ENCODE results near the gene THEM5. TPM values are rescaled to one million over a fixed set of nuclear protein-coding genes. Genes with fewer than 3 reads are reported as not detected.

Gene THEM5
- total RNA-seq, 1 donor from 2014 or later, result not detected

DNA sequence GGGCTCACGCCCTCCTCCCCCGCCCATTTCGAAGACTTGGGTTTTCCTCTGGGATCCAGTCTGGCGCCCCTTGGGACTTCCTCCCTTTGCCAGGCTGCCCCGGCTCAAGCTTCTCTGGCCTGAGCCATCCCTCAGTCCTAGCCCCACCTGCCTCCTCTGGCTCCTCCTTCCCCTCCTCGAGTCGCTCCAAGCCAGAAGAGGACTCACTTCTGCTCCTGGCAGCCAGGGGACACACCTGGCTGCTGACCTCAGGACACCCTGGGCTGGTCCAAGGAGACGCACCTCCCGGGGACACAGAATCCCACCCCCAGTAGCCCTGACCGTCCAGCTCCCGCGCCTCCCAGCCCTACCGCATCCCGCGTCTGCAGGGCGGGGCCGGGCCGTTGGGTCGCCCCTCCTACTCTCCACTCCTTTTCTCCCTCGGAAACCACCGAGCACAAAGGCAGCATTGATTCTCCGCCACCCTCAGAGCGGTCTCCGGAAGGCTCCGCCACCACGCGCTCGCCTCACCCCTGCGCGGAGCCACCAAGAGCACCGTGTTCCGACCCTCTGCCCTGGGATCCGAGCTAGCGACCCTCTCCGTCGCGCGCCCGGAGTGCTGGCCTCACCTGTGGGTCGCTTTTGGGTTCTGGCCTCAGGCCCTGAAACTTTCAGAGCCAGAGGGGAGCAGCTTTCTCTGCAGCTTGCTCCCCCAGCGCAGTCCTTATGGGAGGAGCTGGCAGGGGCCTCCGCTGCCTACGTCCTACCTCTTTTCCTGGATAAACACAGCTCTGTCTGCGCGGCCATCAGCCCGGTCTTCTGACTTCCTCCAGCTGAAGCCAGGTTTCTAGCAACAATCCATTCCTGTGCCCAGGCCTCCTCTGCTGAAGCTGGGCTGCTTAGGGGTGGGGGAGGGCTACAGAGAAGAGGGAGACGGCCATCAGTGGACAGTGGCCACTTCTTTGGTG lies 13.8 kb downstream of the THEM5 start, which contains the start of gene C2CD4D:
TSS of gene C2CD4D (minus strand) at position 364 of the 947 bp plus-strand sequence. CDS start 831 bp downstream, outside the sequence.
- peak; percentile 65 for DNase-seq (ENCODE audit: low spot score)

DNA sequence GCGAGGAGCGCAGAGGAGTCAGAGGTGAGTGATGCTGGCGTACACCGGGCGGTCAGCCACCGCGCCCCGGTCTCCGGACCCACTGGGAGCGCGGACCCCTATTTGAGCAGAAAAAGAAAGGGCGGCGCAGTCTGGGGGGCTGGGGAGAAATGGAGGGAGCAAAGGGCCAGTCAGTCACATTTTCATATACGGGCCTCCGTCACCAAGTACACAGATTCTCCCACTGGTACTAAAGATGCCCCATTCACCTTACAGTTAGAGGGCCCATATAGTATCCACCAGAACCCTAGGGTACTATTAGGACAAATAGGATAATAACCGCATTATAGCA lies 14.5 kb downstream of the THEM5 start:
- no peak for DNase-seq (ENCODE audit: low spot score)

DNA sequence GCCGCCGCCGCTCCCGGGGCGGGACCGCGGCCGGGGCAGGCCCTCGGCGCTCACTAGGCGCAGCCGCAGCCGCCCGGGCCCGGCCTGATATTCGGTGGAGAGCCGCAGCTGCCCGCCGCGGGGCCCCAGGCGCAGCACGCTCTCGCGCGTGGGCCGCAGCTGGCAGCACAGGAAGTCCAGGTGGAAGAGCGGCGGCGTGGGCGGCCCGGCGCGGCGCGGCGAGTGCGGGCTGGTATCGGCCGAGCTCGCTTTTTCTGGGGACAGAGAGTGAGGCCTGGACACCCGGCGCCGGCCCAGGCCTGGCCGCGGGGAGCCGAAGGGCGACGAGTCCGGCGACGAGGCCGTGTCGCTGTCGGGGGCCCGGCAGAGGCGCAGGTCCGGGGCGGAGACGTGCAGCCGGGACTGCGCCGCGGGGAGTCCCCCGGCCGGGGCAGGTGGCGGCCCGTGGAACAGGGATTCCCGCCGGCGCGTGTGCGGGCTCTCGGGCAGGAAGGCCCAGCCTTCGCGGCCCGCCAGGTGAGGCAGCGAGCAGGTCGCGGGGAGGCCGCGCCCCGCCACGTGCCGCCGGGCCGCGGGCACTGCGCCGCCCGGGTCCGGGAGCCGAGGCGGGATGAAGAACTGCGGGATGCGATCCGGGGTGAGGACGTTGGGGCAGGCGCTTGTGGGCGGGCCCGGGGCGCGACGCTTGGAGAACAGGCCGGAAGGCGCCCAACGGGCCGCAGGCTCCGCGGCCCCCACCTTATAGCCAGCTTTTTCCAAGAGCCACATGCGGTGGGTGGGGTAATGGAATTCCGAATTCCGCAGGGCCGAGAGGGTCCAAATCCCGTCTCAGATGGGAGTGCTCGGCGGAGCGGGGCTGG lies 15.1 kb downstream of the THEM5 start:
- DNase-seq (ENCODE audit: low spot score), result no peak

DNA sequence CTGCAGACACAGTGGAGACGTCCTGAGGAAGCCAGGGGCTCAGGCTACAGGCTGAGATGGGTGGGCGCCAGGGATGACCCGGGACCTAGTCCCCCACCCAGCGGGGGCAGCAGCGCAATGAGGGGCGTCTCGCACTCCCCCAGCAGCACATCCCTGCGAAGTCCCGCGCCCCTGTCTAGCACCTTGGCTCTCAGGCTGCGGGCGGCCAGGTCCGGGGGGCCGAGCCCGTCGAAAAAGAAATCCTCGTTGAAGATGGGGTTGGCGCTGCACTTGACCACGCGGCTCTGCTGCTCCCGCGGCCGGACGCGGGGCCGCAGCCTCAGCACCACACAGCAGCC lies 15.7 kb downstream of the THEM5 start:
- DNase-seq (ENCODE audit: low spot score), result no peak

DNA sequence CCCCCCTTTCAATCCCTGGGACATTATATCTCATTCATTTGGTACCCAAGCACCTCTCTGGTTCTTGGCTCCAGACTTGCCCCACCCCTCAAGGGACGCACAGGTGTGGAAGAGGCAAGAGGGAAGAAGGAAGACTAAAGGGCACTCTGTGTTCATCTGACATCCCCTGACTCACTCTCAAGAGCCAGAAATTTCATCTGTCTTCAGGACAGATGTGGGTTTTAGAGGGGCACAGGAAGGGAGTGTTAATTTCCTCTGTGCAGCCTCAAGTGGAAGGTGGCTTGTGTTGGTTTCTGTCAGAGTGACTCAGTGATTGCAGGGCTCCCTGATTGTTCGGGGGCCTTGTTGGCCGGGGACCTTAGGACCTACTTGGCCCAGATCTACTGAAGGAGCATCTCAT lies 16.3 kb downstream of the THEM5 start:
- DNase-seq (ENCODE audit: low spot score), result no peak

DNA sequence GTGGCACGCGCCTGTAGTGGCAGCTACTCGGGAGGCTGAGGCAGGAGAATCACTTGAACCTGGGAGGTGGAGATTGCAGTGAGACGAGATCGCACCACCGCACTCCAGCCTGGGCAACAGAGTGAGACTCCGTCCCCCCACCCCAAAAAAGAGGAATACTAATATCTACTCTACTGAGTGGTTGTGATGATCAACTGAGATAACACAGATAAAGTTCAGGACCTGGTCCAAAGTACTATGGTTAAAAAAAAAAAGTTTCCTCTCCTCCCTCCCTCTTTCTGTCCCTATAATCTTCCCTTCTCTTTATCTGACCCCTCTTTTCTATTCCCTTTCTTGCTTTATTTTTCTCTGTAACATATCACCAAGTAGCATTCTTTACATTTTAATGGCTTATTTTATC lies 17.9 kb downstream of the THEM5 start:
- no peak for DNase-seq (ENCODE audit: low spot score)

DNA sequence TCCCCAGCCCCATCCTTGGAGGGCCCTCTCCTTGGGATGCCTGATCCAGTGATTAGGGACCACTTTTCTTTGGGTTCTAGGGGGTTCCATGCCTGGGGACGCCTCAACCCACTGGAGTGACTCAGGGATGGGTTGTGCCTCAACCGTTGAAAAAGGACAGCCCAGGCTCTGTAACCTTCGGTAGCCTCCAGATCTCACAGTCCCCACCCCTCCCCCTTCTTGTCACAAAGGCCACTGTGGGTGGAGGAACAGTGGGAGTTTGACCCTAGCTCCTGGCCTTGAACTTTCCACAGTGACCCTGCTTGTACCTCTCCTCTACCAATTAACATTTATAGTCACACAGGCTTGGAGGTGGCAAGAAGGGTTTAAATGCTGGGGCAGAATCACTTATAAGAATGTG lies 19.3 kb downstream of the THEM5 start:
- DNase-seq (ENCODE audit: low spot score), result no peak

DNA sequence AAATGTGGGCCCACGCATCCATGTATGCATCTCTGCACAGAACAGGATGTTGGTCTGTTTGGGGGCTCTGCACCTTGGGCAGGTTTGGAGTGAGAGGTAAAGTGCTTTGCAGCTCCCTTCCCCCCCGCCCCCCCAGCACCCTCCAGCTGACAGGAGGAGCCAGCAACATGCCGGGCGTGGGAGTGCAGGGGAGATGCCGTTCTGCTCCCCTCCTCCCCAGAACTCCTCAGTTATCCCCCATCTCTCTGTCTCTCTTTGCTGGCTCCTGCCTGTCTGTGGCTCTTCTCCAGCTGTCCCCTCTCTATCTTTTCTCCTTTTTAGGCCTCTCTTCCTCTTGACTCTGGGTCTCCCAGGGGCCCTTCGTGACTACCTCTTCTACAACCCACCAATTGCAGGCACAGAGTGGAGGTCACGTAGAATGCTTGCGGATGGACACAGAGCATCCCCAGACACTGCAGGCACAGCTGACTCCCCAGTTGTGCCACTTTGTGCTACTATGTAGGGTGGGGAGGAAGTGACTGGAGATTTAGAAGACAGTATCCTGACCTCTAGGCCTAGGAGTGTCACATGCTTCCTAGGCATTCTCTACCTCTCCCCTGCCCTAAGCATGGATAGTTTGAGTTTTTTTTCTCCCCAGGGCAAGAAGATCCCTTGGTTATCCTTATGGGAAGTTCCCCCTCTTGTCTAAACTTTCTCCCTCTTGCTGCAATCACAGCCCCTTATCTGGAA lies 20.2 kb downstream of the THEM5 start:
- DNase-seq (ENCODE audit: low spot score), result no peak

DNA sequence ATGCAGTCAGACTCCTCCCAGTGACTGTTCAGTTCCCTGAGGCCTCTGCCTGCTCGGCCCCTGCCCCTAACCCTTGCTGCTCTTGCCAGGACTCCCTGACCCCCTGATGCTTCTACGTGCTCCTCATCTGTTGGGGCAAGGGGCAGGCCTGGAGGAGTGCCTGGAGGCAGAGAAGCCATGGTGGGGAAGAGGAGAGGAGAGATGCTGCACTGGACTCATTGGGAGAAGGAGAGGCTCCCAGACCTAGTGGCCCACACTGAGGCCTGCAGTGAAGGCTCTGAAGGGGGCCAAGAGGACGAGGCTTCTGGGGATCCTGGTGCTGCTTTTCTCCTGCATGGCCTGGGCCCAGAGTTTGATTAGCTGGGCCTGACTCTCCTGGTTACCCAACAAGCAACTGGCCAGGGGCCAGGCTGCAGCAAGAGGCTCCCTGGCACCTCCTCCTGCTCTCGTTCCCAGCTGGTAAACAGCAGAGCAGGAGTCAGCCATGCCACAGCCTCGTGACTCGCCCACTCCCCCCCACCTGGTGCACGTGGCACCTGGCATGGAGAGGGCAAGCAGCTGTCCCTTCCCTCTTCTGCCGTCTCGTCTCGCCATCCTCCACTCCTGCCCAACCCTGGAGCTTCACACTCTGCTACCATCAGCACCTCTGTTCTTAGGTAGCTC lies 21.1 kb downstream of the THEM5 start:
- DNase-seq (ENCODE audit: low spot score), result peak; percentile 86

DNA sequence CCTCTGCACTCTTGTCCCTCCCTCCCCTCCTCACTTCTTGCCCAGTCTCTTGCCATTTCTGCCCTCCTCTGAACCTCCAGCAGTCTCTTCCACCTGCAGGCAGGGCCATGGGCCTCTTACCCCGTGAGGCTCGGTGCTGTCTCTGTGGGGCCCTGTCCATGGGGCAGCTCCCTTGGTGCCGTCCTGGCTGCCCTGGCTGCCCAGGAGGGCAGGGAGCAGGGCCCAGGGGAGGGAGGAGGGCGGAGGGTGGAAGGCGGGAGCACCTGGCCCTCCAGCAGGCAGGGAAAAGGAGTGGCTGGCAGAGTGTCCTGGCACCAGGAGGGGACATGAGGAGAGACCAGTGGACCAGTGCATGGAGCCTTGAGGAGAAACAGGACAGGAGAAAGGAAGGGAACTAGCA lies 21.9 kb downstream of the THEM5 start, which contains the start of gene RORC:
TSS of gene RORC (minus strand) at position 198 of the 400 bp plus-strand sequence. CDS start at position 160, 38 bp downstream.
- no peak for DNase-seq (ENCODE audit: low spot score)

DNA sequence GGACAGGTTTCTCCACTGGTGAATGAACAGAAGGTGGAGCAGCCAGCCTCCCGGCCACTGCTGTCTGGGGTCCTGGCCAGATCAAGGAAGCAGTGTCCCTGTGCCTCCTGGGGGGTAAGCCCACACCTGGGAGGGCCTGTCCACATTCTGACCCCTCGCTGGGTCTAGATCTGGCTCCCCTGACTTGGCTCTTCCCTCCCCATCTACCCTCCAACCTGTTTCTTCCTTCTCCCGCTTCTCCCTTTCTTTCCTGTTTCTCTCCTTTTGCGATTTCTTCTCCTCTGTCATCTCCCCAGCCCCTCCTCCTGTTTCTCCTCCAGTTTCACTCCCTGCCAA lies 22.3 kb downstream of the THEM5 start:
- no peak for DNase-seq (ENCODE audit: low spot score)

DNA sequence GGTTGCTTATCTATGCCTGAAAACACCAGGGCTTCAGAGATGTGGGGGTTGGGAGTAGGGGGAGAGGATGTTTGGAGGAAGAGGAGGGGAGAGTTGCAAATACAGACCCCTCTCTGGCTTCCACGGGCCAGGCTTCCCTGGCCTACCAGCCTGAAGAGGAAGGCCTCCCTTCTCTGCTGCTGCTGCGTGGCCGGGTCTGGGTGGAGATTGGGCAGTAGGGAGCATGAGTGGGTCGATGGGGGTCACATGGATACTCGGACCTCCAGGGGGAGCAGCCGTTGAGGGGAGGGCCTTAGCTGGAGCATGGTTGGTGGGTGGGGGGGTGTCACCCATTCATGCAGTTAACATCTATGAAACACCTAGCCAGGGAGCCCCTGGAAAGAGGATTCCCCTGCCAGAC lies 23.5 kb downstream of the THEM5 start:
- DNase-seq (ENCODE audit: low spot score), result no peak

DNA sequence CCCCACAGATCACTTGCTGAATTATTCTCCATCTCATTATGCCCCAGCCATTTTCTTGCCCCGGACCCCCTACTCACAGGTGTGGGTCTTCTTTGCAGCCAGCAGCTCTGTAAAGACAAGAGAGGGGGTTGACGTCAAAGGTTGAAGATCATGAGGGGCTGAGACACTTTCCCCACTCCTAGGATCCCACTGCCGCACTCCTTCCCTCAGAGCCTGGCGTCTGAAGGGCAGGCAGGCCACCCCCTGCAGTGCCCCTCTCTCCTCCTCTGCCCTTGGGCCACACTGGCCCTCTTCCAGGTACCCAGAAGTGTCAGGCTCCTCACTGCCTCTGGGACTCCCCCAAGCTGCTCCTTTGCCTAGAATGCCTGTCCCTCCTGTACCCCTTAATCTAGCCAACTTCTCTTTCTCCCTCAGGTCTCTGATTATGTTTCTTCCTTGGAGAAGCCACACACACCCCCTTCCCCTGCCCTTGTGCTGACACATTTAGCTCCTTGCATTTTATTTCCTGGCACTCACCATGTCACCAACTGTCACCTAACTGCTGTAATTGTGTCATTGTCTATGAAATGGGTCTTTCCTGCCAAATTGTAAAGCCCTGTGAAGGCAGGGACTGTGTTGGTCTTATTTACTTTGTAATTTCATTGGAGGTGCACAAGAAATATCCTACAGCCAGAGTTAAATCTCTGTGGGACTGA lies 24.0 kb downstream of the THEM5 start:
- DNase-seq (ENCODE audit: low spot score), result no peak

DNA sequence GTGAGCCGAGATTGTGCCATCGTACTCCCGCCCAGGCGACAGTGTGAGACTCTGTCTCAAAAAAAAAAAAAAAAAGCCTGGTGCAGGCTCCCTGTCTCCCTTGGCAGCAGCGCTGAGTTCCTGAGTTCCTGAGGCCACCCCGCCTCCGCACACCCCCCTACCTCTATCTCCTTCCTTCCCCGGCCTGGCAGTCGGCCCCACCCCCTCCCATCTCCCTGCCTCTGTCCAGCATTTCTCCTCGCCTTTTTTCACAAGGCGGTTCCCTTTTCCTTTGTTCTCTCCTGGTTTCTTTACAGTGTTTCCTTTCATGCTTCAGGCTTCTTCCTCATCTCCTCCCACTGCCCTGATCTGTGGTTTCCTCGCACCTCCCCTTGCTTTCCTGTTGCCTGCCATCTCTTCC lies 24.6 kb downstream of the THEM5 start:
- DNase-seq (ENCODE audit: low spot score), result no peak

DNA sequence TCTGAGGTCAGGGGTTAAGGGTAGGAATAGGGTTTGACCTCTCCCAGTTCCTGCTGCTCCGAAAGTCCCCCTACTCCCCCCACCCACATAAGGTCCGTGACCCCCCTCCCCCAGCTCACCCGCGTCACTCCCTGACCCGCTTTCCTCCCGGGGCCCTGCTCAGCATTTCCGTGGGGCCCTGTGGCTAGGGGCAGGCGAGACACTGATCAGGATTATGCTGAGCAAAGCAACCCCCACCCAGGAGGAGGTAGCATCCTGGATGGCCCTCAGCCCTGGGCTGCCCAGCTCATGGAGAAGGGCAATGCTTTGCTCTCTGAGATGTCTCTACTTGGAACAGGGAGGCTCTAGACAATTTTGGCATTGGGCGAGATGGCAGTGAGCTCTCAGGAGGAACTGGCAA lies 25.7 kb downstream of the THEM5 start:
- DNase-seq (ENCODE audit: low spot score), result no peak

DNA sequence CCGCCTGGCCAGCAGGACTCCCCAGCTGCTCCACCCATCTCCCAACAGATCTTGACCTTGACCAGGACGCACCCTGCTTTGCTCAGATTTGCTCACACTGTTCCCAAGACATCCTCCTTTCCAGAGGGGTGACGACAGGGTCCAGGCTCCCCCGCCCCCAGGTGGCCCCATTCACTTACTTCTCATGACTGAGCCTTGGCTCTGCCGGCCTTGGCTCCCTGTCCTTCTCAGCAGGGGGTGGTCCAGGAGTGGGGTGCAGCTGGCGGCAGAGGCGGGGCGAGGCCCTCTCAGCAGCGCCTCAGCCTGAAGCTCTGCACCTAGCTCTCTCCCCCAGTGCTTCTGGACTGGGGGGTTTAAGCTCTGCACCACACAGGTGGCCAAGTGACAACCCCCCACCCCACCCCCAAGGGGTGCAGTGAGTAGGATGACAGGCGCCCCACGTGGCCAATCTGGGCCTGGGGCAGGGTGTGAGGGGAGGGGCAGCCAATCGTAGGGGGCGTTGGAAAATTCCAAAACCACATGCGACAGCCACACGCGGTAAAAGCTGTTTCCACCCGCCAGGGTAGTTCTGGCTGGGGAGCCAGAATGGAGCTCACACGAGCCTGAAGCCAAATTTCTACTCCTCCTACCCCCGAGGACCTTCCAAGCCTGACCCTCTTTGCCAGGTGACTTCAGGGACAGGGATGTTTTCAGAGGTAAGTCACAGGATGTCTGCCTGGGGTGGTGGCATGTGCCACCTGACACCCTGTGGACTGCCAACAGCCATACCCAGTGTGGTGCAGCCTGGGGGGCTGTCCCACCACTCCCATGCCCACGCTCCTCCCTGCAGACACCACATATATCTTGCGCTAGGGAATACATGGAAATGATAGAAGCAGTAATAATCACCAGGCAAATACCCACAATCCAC lies 27.5 kb downstream of the THEM5 start:
- no peak for DNase-seq (ENCODE audit: low spot score)

DNA sequence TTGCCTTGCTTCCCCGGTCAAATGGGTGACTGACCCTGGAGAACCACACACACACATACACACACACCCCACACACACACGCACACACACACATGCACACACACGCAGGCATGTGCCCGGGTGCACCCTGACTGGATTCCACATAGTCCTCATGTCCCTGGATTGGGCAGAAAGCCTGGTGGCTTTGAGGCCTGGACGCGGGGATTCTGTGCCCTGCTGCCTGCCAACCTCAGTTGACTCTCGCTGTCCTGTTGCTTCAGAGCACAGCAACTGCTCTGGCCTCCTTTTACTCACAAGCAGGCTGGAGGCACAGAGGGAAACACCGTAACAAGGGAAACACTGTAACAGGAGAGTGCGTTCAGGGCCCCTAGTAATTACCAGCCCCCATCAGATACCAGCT lies 28.3 kb downstream of the THEM5 start:
- no peak for DNase-seq (ENCODE audit: low spot score)

DNA sequence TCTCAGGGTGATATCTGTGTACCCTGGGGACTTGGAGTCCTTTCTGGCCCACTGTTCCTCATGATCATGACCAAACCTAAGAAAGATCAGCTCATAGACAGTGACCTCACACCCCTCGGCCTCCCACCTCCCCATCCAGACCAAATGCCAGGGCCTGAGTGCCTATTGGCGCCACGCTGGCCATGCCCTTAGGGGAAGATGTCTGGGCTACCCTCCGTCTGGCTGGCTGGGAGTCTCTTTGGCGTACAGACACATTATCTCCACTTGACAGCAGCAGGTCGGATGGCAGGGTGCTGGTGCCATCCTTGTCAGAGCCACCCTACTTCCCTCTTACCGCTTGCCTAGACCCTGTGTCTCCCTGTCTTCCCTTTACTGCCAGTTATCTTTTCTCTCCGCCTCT lies 30.3 kb downstream of the THEM5 start:
- no peak for DNase-seq (ENCODE audit: low spot score)

DNA sequence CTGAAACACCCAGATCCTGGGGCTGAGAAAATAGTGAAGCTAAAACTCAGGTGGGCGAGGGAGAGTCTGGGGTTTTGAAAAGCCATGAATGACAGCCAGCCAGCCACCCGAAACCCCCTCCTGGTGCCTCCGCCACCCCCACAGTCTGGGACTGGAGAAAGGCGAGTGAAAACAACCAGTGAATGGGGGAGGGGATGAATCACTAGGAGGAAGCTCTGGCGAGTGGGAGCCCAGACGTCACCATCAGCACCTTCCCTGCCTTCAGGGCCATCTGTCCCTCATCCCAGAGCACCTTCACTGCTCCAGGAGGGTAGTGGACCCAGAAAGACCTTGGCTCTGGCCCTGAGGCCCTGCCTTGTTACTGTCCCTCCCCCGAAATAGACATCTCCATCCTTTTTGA lies 31.1 kb downstream of the THEM5 start:
- DNase-seq (ENCODE audit: low spot score), result no peak

DNA sequence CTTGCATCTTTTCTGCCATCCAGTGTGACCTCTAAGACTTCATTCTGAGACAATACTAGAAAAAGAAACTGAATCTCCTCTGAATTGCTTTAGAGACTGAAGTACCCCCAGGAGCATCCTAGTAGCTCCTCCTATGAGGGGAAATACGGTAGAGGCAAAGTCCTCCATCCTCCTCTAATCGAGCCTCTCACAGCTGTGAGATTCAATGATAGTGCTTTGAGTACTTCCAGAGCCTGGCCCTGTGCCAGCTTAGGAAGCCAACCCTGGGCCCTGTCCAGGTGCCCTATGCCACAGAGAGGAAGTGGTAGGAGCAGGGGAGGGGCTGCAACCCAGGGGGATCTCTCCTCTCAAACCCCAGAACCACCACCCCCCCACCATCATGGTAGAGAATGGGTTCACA lies 32.6 kb downstream of the THEM5 start:
- no peak for DNase-seq (ENCODE audit: low spot score)

Data from ureter (tissue), 1 donor.